ENCODE measurements around the gene FHAD1.

The FHAD1 gene

DNA sequence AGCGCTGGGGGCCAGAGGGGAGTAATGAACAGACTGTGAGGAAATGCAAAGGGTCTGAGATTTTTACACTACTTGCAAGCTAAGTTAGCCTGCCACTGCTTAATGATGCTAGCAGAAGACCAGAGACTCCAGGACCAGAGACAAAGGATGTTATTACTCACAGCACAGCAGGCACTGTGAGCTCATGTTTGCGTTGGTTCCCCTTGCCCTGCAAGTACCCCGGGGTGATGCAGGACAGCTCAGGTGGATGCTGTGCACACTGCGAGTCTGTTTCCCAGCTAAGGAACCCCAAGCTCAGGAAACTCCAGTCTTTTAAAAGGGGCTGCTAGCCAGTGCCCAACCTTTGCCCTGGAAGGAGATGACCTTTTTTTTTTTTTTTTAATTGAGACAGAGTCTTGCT, 1.2 kb downstream of the FHAD1 start:
- DNase-seq (ENCODE audit: low read depth, low spot score), result no peak

DNA sequence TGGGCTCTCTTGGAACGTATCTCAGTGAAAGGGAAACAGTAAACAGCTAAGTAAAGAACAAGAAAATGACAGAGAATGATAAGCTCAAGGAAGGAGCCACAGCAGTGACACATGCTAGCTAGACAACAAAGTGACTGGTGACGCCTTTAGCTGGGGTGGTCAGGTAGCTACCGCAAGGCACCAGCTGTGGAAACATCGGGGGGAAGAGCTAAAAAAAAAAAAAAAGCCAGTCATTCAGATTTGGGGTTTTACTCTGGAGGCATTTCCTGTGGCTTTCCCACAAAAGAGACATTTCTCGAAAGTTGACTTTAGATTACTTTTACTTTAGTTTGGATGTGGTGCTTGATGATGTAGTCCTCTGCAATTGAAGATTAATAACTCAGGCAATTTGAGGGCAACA, 2.1 kb downstream of the FHAD1 start:
- DNase-seq (ENCODE audit: low read depth, low spot score), result no peak

DNA sequence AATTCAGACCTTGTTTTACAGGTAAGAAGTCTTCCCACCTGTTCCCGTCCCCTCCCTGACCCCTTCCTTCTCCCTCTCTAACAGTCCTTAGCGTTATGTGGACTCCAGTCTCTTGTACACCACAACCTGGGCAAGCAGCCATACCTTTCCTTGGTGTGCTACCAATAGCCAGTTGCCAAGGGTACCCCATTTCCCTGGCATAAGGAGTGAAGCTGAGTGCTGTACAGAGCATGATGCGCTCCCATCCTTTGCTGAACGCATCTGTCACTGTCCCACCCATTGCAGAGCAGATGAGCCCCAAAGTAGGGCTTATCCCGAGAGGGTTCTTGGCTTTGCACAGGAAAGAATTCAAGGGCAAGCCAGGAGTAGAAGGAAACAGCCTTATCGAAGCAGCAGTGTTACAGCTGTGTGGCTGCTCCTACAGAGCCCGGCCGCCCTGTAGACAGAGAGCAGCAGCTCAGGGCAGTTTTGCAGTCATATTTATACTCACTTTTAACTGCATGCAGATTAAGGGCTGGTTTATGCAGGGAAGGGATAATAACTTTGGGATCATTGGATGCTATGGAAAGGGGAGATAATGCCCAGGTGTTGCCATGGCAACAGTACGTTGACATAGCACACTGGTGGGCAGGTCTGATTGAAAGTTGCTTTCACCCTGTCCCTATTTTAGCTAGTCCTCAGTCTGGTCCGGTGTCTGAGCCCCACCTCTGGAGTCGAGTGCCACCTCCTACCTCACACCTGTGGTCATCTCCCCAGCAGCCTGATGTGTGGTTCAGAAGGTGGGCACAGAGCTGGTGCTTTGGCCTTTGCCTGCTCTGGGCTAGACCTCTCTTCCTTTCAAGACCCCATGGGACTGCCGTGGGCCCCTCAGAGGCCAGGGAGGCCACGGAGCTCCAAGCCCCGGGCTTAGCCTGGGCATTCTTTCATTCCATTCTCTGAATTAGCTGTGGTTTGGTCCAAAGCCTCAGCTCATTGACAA, 5.1 kb downstream of the FHAD1 start:
- DNase-seq (ENCODE audit: low read depth, low spot score), result no peak

DNA sequence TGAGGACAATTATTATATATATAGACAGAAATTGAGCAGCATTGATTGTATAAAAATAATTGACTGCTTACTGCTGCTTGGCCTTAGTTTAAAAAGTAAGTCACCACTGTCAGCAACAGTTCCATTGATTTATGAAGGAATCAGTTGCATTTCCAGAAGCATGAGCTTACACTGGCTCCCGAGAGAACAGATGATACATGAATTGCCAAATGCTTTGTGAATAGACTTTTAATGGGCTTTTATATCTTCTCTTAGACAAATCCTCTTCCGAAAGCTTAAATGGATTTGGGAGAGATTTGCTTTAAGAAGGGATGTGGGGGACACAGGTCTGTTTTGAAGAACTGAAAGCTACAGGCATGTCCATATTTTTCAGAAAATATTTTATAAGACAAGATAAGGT, 7.5 kb downstream of the FHAD1 start:
- DNase-seq (ENCODE audit: low read depth, low spot score), result no peak

DNA sequence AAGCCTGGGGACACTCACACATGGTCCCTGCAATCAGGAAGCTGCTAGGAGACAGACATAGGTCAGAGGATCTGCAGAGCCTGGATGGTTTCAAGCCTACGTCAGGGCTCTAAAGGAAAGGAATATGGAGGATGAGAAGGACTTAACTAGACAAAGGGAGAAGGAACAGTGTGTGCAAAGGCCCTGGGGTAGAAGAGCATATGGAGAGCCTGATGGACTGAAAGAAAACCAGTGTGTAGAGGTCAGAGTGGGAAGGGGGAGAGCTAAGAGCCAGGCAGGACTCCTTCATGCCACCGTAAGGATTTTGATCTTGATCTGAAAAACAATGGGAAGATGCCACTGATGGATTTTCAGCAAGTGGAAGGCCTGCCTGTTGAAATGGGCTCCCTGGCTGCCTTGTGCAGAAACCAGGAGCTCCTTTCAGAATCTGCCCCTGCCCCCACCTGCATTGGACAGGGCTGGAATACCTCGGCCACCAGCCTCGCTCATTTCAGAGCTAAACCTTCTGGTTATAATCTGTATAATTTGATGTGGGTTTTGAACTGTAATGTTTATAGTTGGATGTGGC, 8.6 kb downstream of the FHAD1 start:
- no peak for DNase-seq (ENCODE audit: low read depth, low spot score)

DNA sequence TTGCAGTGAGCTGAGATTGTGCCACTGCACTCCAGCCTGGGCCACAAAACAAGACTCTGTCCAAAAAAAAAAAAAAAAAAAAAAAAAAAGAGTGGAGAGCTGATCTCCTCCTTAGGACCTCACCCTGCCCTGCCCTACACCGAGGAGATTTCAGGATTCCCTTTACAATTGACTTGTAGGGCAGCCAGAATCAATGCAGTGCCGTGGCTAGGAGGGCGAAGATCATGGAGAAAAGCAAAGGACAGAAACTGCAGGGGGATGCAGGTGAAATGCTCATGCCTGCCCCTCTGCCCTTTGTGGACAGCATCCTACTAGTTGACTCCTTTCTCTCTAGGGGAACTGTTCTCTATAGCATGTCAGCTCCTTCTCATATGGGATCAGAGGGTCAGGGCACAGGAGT, 9.6 kb downstream of the FHAD1 start:
- no peak for DNase-seq (ENCODE audit: low read depth, low spot score)

DNA sequence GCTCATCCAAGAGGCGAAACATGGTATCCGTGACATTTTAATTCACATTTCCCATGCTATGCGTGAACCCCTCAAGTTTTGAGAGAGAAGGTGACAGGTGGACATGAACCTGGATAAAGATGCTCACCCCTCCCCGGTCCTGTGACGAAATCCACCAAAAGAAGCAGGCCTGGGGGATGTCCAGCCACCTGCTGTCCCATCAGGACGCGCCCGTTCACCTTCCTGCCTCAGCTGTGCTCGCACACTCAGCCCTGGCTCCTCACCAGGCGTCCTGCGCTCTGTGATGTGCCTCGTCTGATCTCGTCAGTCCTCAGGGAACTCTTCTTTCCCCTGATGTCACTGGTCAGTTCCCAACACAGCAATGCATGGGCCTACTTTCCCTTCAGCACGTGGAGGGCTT, 10.3 kb downstream of the FHAD1 start:
- no peak for DNase-seq (ENCODE audit: low read depth, low spot score)

DNA sequence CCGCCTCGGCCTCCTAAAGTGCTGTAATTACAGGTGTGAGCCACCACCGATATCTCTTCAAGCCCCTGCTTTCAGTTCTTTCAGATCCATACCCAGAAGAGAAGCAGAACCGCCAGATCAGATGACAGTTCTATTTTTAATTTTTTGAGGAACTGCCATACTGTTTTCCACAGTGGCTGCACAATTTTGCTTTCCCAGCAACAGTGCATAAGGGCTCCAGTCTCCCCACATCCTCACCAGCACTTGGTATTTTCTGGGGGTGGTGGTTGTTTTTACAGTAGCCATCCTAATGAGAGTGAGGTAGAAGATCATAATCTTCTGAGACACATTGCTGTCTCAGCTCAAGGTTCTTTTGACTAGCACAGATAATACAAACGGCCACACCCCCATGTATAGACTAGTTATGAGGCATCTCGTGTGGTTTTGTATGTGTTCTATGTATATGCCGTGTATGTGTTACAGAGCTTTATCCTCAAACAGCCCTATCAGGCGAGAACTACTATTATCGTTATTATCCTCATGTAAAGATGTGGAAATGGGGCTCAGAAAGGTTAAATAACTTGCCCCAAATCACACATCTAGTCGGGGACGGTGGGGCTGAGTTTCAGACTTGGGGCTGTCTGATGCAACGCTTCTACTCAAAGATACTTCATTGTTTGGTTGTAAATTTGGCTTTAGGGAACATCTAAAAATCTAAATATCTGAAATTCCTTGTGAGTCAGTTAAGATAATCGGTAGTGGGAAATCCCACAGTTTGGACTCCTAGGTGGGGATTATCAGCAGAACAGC, 12.0 kb downstream of the FHAD1 start:
- DNase-seq (ENCODE audit: low read depth, low spot score), result no peak

DNA sequence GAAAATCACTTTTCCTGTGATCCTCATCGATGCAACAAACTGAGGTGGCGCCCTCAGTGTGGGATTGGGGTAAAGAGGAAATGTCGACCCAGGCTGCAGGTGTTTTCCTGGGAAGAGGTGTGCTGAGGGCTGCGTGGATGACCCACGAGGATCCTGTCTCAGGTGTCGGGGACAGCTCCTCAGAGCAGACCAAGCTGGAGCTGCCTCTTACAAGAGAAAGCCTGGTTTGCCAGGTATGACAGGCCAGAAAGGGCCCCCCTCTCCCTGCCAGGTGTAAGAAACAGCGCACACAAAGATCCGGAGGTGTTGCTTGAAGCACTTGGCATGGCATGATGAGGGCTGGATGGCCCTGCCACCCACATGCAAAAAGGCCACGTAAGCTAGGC, 12.6 kb downstream of the FHAD1 start:
- no peak for DNase-seq (ENCODE audit: low read depth, low spot score)

DNA sequence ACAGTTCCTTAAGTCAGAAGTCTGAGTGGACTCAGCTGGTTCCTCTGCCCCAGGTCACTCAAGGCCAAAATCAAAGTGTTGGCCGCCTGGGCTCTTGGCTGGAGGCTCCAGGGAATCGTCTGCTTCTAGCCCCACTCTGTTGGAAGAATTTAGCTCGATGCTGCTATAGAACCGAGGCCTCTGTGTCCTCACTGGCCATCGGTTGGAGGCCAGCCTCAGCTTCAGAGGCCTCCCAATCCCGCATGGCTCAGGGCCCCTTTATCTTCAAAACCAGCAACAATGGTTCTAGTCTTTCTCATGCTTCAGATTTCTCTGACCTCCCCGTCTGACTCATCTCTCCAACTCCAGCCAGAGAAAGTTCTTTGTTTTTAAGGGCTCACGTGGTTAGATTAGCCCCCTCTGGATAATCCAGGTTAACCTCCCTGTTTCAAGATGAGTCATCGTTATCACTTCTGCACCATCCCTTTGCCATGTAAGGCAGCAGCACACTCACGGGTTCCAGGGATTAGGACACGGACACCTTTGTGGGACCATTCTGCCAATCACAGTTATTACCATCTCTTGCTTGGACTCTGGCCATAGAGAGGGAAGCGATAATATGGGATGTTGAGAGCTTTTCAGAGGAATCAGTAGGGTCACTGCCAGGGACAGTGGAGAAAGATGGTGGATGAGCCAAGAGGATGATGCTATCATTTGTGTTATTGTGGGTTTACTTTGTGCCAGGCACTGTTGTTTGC, 13.6 kb downstream of the FHAD1 start:
- no peak for DNase-seq (ENCODE audit: low read depth, low spot score)

DNA sequence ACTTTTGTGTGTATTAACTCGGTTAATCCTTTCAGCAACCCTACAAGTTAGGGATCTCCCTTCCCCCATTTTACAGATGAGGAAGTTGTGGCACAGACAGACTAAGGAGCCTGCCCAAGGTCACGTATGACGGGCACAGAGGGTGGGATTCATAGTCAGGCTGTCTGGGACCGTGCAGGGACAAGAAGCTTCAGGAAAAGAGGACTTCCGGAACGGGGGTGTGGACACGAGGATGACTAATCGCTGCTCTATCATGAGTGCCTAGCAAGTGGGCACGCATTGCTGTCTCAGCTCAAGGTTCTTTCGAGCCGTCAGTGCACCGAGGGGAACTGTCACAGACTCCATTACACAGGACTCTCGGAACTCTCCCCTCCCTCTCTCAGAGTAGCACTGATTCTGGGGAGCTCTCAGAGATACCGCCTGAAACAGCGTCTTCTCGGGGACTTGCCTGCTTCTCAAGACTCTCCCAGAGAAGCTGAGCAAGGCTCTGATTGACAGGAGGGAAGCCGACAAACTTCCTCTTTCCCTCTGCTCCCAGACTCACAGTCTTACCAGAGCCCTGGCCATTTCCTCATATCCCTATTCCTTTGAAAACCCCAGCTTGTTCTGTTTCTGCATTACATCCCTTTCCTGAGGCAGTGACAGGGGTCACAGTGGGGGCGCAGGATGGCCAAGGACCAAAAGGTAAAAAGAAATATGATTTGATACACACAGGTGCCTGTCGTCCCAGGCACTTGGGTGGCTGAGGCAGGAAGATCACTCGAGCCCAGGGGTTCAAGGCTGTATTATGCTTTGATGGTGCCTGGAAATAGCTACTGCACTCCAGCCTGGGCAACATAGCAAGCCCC, 14.4 kb downstream of the FHAD1 start:
- no peak for DNase-seq (ENCODE audit: low read depth, low spot score)

DNA sequence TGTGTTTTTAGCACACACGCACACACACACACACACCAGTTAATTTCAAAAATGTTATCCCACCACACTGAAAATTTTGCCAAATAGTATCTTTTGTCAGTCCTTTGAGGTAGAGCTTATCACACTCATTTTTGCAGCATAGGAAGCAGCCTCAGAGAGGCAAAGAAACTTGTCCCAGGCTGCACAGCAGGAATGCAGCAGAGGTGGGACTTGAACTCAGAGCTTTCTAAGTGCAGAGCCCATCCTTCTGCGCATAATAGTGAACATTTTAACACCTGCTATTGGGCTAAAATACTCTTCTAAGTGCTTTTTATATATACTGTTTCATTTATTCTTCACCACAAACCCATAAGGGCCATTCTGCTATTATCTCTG, 15.0 kb downstream of the FHAD1 start:
- no peak for DNase-seq (ENCODE audit: low read depth, low spot score)

DNA sequence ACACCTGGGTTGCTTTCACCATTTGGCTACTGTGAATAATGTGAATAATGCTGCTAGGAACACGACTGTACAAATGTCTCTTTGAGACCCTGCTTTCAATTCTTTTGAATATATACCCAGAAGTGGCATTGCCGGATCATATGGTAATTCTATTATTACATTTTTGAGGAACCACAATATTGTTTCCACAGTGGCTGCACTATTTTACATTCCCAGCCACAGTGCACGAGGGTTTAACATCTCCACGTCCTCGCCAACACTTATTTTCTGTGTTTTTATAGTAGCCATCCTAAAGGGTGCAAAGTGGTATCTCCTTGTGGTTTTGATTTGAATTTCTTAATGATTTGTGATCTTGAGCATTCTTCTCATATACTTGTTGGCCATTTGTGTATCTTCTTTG, 15.7 kb downstream of the FHAD1 start:
- DNase-seq (ENCODE audit: low read depth, low spot score), result no peak

DNA sequence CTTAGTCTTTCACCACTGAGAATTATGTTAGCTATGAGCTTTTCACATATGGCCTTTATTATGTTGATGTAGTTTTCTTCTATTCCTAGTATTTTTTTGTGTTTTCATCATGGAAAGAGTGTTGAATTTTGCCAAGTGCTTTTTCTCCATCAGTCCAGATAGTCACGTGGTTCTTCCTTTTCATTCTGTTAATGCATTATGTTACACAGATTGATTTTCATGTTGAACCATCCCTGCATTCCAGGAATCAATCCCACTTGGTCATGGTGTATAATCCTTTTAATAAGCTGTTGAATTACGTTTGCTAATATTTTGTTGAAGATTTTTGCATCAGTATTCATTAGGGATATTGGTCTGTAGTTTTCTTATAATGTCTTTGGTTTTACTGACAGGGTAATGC, 17.7 kb downstream of the FHAD1 start:
- DNase-seq (ENCODE audit: low read depth, low spot score), result no peak

DNA sequence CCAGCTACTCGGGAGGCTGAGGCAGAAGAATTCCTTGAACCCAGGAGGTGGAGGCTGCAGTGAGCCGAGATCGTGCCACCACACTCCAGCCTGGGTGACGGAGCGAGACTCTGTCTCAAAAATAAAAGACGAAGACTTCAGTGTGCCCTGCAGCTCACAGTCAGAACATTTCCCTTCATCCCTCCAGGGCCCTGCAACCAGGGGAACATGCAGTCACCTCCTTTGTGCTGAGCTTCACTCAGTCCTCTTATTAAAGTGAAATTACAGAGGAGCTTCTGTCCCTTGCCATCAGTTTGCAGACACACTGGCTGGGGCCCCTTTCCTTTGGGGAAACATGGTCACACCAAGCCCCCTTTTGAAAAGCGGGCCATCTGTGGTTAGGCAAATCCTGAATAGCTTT, 24.2 kb downstream of the FHAD1 start:
- DNase-seq (ENCODE audit: low read depth, low spot score), result no peak

DNA sequence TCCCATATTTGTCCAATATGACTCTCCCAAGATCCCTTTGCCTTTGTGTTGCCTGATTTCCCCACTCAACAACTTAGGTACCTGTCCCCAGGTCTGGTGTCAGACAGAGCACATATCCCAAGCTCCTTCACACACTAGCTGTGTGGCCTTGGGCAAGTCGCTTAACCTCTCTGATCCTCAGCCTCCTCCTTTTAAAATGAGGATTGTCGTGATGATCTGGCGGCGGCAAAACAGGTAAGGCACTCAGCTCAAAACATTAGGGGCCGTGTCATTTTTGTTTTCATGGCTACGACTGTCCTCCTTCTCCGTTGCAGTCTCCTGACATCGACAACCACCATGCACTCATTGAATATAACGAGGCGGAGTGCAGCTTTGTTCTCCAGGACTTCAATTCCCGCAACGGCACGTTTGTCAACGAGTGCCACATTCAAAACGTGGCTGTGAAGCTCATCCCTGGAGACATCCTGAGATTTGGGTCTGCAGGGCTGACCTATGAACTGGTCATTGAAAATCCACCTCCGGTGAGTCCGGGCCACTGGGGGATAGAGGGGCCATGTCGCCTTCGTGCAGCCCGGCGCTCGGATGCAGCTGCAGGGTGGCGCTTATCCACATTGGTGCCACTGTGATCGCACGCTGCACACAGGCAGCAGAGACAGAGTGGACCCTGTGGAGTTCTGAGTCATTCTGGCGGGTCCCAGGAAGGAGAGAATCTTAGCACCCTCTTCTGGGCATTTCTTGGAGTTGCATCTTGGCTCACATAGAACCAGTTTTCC, 25.2 kb downstream of the FHAD1 start:
- no peak for DNase-seq (ENCODE audit: low read depth, low spot score)

DNA sequence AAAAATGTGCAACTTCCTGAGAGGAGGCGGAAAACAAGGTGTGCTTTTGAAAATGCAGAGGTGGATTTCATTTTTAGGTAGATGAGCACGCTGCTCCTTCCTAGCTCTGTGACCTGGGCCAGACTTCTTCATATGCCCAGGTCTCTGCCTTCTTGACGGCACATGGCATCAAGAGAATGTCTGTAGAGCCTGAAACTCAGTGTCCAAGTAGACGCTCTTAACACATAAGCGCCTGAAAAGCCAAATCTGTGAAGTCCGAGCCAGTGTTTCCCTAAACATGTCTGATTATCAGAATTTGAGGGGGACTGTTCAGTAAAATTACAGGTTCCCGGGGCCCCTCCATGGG, 25.7 kb downstream of the FHAD1 start:
- DNase-seq (ENCODE audit: low read depth, low spot score), result no peak

DNA sequence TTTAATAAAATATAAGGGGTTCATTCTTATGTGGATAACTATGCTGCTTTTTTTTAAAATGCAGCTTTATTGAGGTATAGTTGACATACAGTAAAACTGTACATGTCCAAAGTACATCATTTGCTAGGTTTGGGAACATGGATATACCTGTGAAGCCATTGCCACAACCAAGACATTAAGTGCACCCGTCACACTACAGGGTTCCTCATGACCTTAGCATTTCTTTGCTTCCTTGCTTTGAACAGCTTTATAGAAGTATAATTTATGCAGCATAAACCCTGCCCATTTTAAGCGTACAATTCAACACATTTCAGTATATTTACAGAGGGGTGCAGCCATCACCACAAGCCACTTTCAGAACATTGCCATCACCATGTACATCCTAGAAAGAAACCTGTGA, 26.3 kb downstream of the FHAD1 start:
- DNase-seq (ENCODE audit: low read depth, low spot score), result no peak

DNA sequence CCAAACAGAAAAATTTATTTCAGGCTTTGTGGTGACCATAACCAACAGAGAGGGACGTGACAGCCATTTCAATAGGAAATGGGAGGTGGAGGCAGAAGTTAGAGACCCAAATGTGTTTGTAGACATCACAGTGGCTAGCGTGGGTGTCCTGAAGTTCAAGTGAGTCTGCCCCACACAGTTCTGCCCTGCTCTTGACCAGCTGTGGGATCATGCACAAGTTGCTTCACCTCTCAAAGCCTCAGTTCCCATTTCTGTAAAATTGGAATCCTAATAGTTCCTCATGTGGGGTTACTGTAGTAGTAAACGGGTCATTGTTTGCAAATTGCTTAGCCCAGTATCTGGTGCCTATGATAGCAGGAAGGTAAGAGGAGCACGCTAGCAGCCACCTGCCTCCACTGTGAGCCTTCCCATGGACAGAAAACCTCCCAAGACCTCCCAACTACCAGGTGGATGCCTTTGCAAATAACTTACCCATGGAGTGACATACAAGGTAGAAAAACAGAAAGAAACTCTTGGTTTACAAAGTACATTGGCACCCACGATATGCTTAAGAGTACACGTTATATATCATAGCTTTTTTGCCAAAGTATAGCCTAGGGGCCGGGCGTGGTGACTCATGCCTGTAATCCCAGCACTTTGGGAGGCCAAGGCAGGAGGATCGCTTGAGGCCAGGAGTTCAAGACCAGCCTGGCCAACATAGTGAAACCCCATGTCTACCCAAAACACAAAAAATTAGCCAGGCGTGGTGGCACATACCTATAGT, 29.1 kb downstream of the FHAD1 start:
- no peak for DNase-seq (ENCODE audit: low read depth, low spot score)

Data from brain pericyte (primary cell).